Measurements from ENCODE around the gene CCDC69.

The CCDC69 gene

GRCh38 chr5:151253605-151253950 lies 29.7 kb upstream of the CCDC69 start:
- peak overlapping the region; percentile 92 for H3K4me3 ChIP-seq (ENCODE audit: low read depth, low read length)
- TF ChIP-seq CTCF (IDR thresholded peaks at IDR 0.05; ENCODE audit: control insufficient read depth, extremely low read depth, insufficient read depth): no peak
- DNase-seq (ENCODE audit: low read depth): no peak

GRCh38 chr5:151252762-151253604 lies 29.1 kb upstream of the CCDC69 start, which contains the start of gene GM2A:
Gene GM2A (plus strand): TSS chr5:151253185. CDS start chr5:151253217, 32 bp downstream.
- peak; percentile 99 for DNase-seq (ENCODE audit: low read depth)
- no peak for TF ChIP-seq CTCF (IDR thresholded peaks at IDR 0.05; ENCODE audit: control insufficient read depth, extremely low read depth, insufficient read depth)
- peak within 1 kb of the TSS; percentile 92 for H3K4me3 ChIP-seq (ENCODE audit: low read depth, low read length)

GRCh38 chr5:151251621-151252020 lies 27.7 kb upstream of the CCDC69 start:
- H3K4me3 ChIP-seq (ENCODE audit: low read depth, low read length): no peak overlapping the region
- DNase-seq (ENCODE audit: low read depth): no peak
- no peak for TF ChIP-seq CTCF (IDR thresholded peaks at IDR 0.05; ENCODE audit: control insufficient read depth, extremely low read depth, insufficient read depth)

- H3K4me3 ChIP-seq (ENCODE audit: low read depth, low read length): no peak overlapping the region
- no peak for TF ChIP-seq CTCF (IDR thresholded peaks at IDR 0.05; ENCODE audit: control insufficient read depth, extremely low read depth, insufficient read depth)
- DNase-seq (ENCODE audit: low read depth): no peak
Measured at GRCh38 chr5:151251001-151251551, 27.2 kb upstream of the CCDC69 start.

GRCh38 chr5:151250346-151251000 lies 26.6 kb upstream of the CCDC69 start:
- TF ChIP-seq CTCF (IDR thresholded peaks at IDR 0.05; ENCODE audit: control insufficient read depth, extremely low read depth, insufficient read depth): no peak
- no peak for DNase-seq (ENCODE audit: low read depth)
- no peak overlapping the region for H3K4me3 ChIP-seq (ENCODE audit: low read depth, low read length)

GRCh38 chr5:151249281-151249680 lies 25.4 kb upstream of the CCDC69 start:
- TF ChIP-seq CTCF (IDR thresholded peaks at IDR 0.05; ENCODE audit: control insufficient read depth, extremely low read depth, insufficient read depth): no peak
- H3K4me3 ChIP-seq (ENCODE audit: low read depth, low read length): no peak overlapping the region
- DNase-seq (ENCODE audit: low read depth): no peak
